GM19238 (cell line): ENCODE results near the gene BICD1.
A peak's percentile ranks its signal among the peaks of the same experiment; 100 is the strongest.

Experiments used
- DNase-seq: peaks from one replicate; pipeline ENCODE4 v3.0.0; 2011; ENCODE audit warnings: low spot score; ENCODE audit not compliant: insufficient read length

The BICD1 gene

DNA sequence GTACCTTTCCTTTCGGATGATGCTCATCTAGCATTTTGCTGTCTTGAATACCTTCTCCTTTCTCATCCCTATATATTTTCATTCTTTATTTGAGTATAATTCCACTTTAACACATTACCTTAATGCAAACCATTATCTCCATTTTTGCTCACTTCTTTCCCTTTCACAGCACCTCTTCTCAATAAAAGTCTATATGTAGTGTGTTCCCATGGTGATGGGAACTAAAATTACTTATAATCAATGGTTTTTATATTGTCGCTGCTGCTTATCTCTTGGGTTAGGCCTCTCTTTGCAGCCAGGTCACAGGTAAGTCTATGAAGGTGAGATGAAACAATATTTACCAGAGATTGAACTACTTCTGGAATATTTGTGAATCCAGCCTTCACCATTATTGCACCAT, 171.1 kb downstream of the BICD1 start:
- DNase-seq: no peak

DNA sequence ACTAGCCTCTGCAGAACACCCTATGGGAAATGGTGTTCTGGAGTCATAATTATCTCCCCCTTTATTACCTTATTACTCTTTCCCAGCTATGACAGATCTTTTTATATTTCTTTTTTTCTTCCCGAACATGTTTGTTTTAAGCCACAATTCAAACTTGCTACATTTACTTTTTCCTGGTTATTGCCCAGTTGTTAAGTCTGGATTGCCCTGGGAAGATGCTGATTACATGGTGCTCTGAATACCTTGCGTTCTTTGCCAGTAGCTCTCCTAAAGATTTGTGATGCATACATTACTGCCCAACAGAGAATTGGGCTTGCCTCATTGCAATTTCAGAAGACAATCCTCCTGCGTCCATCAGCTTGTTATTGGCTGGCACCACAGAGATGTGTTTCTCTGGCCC, 174.5 kb downstream of the BICD1 start:
- DNase-seq: no peak

DNA sequence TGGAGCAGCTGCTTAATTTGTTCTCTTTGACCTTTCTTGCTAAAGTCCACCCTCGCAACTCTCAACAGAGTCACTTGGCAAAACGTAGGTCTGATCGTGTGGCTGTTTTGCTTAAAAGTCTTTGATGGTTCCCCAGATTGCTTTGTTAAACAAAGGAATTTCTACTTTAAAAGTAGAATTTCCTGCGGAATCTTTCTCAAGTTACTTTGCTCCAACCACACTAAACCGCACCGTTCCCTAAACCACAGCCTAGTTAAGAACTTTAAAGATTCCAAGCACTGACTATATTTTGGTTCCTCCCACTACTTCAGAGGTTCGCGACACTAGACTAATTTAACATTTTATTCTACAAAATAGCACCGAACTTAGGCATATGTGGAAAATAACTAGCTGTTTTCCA, 177.9 kb downstream of the BICD1 start:
- DNase-seq: no peak

DNA sequence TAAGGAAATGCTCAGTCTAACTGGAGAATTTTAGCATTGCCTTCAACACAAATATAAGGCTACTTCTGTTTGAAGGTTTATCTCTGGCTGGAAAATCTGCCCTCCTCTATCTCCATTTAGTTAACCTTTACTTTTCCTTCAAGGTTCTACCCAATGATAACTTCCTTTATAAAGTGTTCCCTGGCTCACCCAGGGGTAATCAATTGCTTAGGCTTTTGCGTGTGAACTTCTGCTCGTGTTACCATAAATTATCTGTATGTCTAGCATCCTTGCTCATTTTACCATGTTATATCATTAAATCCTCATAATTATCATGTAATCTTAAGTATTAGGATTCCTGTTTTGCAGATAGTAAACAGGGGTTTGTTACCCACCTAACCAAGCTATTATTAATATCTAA, 178.4 kb downstream of the BICD1 start:
- DNase-seq: no peak

DNA sequence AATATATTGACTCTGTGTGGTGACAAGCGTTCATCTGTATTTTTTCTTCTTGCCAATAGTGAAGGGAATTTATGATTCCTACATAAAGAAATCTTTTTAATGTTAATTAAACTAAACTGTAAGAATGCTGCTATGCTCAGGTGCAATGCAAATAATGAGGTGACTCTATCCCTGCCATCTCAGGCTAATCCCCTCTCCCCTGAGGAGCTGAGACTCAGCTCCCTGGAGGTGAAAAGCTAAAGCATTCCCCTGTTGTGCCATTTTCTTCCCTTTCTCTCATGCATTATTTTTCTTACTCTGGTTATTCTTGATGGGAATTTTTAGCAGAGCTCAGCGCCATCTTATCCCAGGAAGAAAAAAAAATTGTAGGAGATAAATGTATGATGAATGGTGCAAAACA, 178.8 kb downstream of the BICD1 start:
- DNase-seq: no peak

DNA sequence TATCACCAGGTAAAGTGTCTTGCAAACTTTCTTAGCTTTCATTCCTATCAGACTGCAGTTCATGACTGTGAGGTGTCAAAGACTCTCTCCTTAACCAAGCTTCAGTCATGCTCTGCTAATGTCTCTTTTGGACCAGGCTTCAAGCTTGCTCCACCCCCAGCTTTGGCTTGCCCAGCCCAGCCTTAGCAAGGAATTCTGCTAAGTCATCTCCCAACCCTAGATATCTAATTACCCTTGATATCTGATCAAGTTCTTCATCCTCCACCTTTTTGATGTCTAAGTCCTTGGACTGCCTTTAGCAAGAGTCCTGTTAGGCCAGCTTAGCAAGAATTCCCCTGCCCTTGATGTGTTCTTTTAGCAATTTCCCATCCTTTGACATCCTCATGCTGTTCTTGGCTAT, 183.8 kb downstream of the BICD1 start:
- no peak for DNase-seq

DNA sequence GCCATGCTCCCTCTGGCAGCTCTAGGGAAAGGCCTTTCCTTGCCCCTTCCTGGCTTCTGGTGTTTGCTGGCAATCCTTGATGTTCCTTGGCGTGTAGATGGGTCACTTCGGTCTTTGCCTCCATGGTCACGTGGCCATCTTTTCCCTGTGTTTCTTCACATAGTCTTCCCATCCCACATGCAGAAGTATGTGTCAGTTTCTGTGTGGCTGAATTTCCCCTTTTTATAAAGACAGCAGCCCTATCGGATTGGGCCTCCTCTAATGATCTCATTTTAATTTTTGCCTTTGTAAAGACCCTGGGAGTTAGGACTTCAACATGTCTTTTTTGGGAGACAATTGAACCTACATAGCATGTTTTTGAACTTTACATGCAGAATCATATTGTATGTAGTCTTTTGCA, 185.5 kb downstream of the BICD1 start:
- DNase-seq: no peak

DNA sequence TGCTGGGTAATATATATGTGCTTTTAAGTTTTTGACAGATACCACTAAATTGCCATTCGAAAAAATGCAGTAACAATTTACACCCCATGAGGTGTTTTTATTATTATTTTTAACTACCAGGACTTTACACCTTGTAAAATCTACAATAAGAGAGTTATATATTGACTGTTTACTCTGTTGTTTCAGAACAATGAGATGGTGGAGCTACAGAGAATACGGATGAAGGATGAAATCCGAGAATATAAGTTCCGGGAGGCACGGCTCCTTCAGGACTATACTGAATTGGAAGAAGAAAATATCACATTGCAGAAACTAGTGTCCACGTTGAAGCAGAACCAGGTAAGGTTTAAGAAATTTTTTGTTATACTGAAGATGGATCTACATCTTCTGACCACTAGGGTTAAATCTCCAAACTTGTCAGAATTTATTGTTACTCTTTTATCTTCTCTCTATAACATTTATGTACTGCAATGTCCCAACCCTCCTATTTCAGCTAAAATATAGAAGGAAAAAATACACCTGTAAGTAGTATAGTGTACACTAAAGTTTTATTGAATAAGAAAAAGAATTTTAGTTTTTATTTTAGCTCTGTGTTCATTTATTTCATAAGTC, 187.3 kb downstream of the BICD1 start:
- DNase-seq: no peak

DNA sequence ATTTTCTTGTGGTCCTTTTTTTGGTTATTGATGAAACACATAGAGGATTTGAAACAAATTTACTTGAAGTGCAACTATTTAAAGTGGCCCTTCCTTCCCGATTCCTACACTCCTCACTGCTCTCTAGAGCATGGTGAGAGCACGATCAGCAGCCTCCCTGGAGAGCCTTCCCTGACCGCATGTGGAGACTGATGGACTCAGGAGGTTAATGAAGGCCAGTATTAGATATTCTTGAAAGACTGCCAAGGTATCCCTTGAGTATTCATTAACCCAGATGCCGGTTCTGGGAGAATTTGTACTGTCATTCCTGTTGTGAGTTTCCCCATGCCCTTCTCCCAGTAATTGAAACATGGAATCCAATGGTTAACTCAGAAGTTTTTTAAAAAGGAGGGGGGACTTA, 189.9 kb downstream of the BICD1 start:
- no peak for DNase-seq

DNA sequence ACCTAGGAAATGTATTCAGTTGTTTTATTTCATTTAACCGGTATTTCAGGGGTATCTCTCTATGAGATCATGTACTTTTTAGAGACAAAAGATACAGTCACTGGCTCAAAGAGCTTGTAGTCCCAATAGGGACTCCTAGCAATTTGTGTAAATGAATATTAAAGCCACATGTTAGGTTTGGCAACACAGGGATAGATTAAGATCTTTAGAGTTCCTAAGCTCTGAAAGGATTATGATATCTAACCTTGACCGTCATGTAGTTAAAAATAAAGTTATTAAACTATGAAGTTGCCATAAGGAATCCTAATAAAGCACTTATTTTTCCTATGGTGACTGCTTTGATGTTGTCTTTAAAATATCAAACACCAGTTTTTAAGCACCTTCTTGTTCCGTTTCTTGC, 192.3 kb downstream of the BICD1 start:
- DNase-seq: no peak

DNA sequence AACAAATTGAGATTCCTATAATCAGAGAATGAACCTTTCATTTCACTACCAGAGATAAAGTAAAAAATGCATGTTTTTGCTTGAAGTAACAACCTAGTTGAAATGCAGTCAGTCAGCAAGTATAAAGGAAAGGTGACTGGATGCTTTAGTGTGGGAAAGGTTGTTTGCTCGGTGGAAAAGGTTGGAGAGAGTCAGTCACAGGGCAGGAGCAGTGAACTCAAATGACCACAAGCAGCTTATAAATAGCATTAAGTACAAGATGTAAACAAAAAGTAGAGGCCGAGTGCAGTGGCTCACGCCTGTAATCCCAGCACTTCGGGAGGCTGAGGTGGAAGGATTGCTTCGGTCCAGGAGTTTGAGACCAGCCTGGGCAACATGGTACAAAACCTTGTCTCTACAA, 194.6 kb downstream of the BICD1 start:
- DNase-seq: no peak

DNA sequence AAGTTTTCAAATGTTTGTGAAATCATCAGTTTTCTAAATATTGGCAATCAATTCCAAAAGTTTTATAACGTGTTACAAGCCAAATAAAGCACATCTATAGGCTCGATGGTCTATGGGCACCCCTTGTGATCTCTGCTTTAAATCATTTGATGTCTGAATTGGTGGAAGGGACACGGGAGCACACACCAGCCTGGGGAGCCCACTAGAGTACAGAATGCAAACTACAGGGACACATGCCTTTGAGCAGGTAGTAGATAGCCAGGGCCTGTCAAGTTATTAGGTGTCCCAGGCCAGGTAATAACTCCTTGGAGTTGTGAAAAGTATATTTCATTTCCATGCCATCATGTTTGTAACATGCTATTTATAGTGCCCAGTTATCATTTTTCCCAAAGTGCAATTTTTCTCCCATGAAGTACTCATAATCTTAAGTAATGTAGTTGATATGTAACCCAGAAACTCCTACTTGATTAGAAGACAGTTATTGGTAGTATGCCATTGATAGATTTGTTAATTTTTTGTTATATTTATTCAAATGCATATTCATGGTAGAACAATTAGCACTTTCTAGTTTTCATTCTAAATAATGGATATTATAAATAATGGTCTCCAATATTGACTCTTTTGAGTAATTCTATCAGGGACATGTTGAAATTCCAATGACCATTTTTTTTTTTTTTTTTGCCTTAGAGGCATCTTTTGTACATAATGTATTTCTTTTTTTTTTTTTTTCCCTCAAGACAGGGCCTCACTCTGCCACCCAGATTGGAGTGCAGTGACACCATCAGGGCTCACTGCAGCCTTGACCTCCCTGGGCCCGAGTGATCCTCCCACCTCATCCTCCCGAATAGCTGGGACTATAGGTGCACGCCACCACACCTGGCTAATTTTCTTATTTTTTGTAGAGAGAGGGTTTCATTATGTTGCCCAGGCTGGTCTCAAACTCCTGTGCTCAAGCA, 195.8 kb downstream of the BICD1 start:
- DNase-seq: peak; percentile 35

DNA sequence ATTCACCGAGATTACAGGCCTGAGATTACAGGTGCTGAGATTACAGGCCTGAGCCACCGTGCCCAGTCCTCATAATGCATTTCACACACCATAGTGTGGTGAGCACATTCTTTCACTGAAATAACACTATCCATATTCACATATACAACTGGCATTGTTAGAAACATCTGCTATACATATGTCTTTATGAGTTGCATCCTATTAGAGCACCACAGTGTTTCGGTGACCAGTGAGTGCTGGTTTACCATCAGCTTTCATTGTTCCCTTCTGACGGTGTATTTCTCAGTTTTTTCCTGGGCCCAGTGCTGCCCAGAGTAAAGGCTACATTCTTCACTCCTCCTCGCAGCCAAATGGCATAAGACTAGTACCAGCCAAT, 196.5 kb downstream of the BICD1 start:
- DNase-seq: no peak

DNA sequence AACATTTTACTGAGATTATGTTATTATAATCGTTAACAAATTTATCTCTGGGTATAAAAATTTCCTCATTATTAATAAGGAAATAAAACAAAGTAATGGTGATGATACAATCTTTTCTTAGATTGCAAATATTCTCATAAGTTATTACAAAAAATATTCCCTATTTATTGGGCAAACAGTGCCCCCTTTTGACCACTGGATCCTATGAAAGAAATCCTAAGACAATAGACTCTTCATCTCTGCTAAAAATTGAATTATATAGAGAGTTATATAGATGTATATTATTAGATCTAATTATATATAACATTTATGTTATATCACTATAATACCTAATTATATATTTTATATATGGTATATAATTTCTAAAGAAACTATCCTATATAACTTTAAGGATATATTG, 198.5 kb downstream of the BICD1 start:
- DNase-seq: no peak

DNA sequence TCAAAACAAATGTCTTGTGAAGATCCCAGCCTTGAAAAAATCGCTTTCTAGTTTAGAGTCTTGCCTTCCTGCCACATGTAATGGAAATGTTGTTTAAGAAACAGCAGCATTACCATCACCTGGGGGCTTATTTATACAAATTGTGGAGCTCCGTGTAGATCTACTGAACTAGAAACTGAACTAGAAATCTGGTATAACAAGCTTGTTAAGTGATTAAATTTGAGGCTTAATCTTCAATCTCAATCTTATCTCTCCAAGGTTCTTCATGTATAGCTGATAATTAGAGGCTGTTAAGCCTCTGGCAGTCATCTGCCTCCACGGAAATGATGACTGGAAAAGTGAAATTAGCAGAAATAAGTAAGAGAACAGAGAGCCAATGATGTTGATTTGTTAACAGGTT, 200.7 kb downstream of the BICD1 start:
- no peak for DNase-seq

DNA sequence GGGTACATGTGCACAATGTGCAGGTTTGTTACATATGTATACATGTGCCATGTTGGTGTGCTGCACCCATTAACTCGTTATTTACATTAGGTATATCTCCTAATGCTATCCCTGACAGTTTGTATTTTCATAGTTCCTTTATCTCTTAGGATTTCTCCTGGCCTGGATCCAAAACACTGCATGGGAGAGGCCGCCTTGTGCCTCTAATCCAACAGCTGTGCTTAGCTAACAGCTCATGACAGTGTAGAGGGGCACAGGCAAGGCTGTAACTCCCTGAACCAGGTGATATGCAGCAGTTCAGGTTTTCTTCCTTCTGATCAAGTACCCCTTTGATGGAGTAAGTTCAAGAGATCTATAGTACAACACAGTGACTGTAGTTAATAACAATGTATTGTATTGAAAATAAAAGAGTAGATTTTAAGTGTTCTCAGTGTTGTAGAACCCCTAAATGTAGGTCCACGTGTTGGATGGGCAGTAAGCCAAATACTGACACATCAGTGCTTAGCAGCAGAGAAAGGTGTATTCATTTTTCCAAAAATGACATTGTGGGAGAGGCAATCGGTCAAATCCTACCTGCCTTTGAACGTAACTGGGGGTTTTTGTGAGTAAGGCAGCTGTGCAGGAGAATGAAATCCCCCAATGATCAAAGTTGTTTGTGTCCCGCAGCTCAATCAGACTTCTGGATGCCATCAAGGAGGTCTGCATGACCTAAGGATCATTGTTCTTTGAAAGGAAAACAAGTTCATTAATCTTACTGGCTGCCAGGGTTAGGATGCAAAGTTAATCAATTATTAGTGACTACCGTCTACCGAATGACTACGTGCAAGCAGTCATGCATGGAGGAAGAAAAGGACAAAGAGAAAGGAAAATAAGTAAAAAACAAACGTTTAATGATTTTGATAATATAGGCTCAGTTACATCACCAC, 203.4 kb downstream of the BICD1 start:
- no peak for DNase-seq

DNA sequence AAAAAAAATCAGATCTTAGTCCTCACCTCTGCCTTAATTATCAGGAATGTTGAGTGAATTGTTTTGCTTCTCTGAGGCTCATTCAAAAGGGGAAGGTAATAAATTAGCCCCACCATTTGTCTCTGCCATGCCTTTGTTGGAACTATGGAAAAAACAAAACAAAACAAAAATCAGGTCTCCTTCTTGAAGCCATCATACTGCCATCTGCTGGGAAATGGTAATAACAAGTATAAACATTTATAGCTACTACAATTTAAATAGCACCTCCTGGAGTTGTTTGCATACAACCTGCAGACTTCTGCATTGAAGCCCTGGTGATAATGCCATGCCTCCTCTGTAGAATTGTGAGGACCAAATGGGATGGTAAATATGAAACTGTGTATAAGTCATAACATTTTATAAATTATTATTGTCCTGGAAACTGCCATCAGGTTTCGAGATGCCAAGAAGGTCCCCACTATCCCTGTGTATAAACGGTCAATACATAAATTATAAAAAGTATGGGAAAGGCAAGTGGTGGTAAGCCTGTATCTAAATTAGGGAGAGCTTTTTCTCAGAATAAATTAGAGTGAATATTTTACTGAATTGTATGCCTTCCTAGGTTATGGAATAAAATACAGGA, 205.5 kb downstream of the BICD1 start:
- DNase-seq: no peak

DNA sequence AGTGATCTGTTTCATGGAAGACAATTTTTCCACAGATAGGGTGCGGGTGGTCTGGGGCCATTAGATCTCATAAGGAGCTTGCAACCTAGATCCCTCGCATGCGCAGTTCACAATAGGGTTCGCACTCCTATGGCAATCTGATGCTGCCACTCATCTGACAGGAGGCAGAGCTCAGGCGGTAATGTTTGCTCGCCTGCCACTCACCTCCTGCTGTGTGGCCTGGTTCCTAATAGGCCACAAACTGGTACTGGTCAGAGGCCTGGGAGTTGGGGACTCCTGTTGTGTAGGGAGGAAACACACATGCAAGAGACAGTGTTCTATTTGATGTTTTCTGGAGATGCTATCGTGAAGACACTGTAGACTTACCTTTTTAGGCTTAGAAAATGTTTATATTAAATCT, 215.7 kb downstream of the BICD1 start:
- no peak for DNase-seq

DNA sequence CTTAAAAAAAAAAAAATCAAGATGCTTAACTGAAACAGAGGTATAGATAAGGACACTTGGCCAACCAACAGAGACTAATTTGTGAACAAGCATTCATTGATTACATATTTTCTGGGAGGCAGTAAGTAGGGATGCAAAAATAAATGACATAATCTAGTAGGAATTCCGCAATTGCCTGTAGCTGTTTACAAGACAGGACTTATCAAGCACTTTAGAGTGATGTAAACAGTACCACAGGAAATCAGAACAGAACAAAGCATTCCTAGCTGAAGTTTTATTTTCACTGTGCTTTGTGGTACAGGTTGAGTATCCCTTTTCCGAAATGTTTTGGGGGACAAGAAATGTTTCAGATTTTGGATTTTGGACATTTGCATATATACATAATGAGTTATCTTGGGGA, 224.5 kb downstream of the BICD1 start:
- DNase-seq: no peak

DNA sequence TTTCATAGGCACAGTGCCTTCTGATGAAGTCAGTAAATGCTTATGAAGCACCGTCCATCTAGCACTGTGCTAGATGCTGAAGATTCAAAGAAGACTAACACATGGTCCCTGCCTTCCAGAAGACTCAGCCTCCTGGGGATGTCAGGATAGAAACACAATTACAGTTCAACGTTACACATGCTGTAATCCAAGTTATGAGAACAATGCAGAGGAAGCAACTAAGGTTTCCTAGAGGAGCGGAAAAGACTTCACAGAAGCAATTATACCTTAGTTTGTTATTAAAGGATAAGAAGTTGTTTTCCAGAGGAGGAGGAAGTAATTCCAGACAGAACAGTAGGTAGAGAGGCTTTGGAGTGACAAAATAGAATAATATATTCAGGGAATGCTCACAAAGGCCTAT, 225.8 kb downstream of the BICD1 start:
- DNase-seq: no peak

DNA sequence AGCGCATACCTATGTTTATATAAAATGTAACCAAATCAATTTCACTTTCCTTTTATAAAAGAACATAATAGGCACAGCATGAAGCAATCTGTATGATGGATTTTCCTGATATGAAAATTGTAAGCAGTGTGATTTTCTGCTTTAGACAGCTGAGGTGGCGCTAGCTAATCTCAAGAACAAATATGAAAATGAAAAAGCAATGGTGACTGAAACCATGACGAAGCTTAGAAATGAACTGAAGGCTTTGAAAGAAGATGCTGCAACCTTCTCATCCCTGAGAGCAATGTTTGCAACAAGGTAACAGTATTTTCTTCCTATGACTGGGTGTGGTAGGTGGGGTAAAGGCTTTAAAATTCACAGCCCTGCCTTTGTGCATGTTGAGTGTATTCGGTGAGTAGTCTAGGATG, 227.7 kb downstream of the BICD1 start:
- DNase-seq: no peak

DNA sequence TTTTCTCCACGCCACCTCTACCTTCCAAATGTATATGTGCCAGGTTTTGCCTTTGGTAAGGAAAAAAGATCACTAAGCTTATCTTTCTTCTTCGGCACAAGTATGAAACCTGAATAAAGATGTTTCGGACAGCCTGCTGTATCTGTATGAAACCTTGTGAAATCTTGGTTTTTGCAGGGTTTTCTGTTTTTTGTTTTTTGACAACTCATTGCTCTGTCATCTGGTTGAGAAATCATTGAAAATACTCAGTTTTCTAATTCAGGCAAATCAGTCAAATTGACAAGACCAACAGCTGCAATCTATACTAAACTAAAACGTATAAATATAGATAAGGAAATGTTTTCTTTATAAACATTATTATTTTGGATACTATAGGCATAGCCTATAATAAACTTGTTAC, 229.6 kb downstream of the BICD1 start:
- no peak for DNase-seq
